Measurements from ENCODE around the gene RHO. TPM values are rescaled to one million over a fixed set of nuclear protein-coding genes. Genes with fewer than 3 reads are reported as not detected.

Gene RHO
- total RNA-seq, 1 donor from 2014 or later, result not detected

- DNase-seq (ENCODE audit: low spot score), result no peak
Measured at GRCh38 chr3:129576514-129577352, 48.3 kb downstream of the RHO start.

- no peak for DNase-seq (ENCODE audit: low spot score)
Measured at GRCh38 chr3:129577366-129577765, 48.9 kb downstream of the RHO start.

- DNase-seq (ENCODE audit: low spot score), result no peak
Measured at GRCh38 chr3:129577925-129578786, 49.7 kb downstream of the RHO start.

- DNase-seq (ENCODE audit: low spot score), result no peak
Measured at GRCh38 chr3:129579991-129580390, 51.6 kb downstream of the RHO start.

- no peak for DNase-seq (ENCODE audit: low spot score)
Measured at GRCh38 chr3:129581623-129582022, 53.2 kb downstream of the RHO start.

GRCh38 chr3:129582799-129583198, 54.4 kb downstream of the RHO start:
- DNase-seq (ENCODE audit: low spot score), result no peak

- no peak for DNase-seq (ENCODE audit: low spot score)
Measured at GRCh38 chr3:129583289-129583688, 54.9 kb downstream of the RHO start.

- no peak for DNase-seq (ENCODE audit: low spot score)
Measured at GRCh38 chr3:129584631-129585030, 56.2 kb downstream of the RHO start.

Other genes with a start within 250 kb of the RHO start
- 38.5 TPM for gene HMCES, start 249.8 kb upstream of the RHO start, total RNA-seq
- 1.1 TPM for gene EFCAB12, start 100.0 kb upstream of the RHO start, total RNA-seq
- 37.1 TPM for gene MBD4, start 88.7 kb upstream of the RHO start, total RNA-seq
- gene IFT122, start 88.4 kb upstream of the RHO start, total RNA-seq, result 30.5 TPM
- not detected for gene H1-8, start 14.5 kb downstream of the RHO start, total RNA-seq
- 265 TPM for gene PLXND1, start 78.0 kb downstream of the RHO start, total RNA-seq

All from mesenteric fat pad (tissue), 1 donor.